Measurements from ENCODE around the gene MSGN1.
A peak's percentile ranks its signal among the peaks of the same experiment; 100 is the strongest.

The MSGN1 gene

GRCh38 chr2:17816396-17817245 lies at the start of gene MSGN1:
MSGN1 (plus strand) TSS chr2:17816460; CDS start chr2:17816519, 59 bp downstream.
- no peak for DNase-seq

GRCh38 chr2:17768894-17769293 lies 47.4 kb upstream of the MSGN1 start:
- DNase-seq: no peak

GRCh38 chr2:17771956-17772355 lies 44.3 kb upstream of the MSGN1 start:
- DNase-seq: no peak

GRCh38 chr2:17772532-17772931 lies 43.7 kb upstream of the MSGN1 start:
- DNase-seq: no peak

- DNase-seq: no peak
These were observed 35.7 kb upstream of the MSGN1 start for GRCh38 chr2:17780546-17780945.

GRCh38 chr2:17781482-17781881 lies 34.8 kb upstream of the MSGN1 start:
- DNase-seq: no peak

GRCh38 chr2:17786727-17787126 lies 29.5 kb upstream of the MSGN1 start:
- DNase-seq: no peak

GRCh38 chr2:17788773-17789172 lies 27.5 kb upstream of the MSGN1 start:
- peak; percentile 33 for DNase-seq

GRCh38 chr2:17790536-17790935 lies 25.7 kb upstream of the MSGN1 start:
- no peak for DNase-seq

GRCh38 chr2:17791121-17791816 lies 25.0 kb upstream of the MSGN1 start:
- DNase-seq: peak; percentile 70

GRCh38 chr2:17791817-17792130 lies 24.5 kb upstream of the MSGN1 start:
- no peak for DNase-seq

GRCh38 chr2:17792515-17792914 lies 23.7 kb upstream of the MSGN1 start:
- DNase-seq: no peak

- peak; percentile 86 for DNase-seq
These were observed 23.0 kb upstream of the MSGN1 start for GRCh38 chr2:17793296-17793695.

GRCh38 chr2:17793803-17794354 lies 22.4 kb upstream of the MSGN1 start:
- no peak for DNase-seq

GRCh38 chr2:17795309-17795708 lies 21.0 kb upstream of the MSGN1 start:
- DNase-seq: no peak

- DNase-seq: peak; percentile 98
These were observed 17.9 kb upstream of the MSGN1 start for GRCh38 chr2:17798338-17798737.

- no peak for DNase-seq
These were observed 16.7 kb upstream of the MSGN1 start for GRCh38 chr2:17799301-17800120.

GRCh38 chr2:17800219-17800618 lies 16.0 kb upstream of the MSGN1 start:
- peak; percentile 33 for DNase-seq

GRCh38 chr2:17800693-17801458 lies 15.4 kb upstream of the MSGN1 start:
- no peak for DNase-seq

GRCh38 chr2:17803497-17803896 lies 12.8 kb upstream of the MSGN1 start:
- DNase-seq: no peak

GRCh38 chr2:17804358-17804757 lies 11.9 kb upstream of the MSGN1 start:
- DNase-seq: peak; percentile 74

- DNase-seq: no peak
These were observed 11.1 kb upstream of the MSGN1 start for GRCh38 chr2:17805166-17805565.

Measured in NCI-H2171 treated with DMSO at 0.1 percent for 48 hours (cell line).